Measurements from ENCODE around the gene MTMR12.
"Not testable (repeated sequence)": the region's sequence is repeated elsewhere in the genome, so short reads cannot be mapped to it uniquely, and the experiment has no call there.

Gene MTMR12

DNA sequence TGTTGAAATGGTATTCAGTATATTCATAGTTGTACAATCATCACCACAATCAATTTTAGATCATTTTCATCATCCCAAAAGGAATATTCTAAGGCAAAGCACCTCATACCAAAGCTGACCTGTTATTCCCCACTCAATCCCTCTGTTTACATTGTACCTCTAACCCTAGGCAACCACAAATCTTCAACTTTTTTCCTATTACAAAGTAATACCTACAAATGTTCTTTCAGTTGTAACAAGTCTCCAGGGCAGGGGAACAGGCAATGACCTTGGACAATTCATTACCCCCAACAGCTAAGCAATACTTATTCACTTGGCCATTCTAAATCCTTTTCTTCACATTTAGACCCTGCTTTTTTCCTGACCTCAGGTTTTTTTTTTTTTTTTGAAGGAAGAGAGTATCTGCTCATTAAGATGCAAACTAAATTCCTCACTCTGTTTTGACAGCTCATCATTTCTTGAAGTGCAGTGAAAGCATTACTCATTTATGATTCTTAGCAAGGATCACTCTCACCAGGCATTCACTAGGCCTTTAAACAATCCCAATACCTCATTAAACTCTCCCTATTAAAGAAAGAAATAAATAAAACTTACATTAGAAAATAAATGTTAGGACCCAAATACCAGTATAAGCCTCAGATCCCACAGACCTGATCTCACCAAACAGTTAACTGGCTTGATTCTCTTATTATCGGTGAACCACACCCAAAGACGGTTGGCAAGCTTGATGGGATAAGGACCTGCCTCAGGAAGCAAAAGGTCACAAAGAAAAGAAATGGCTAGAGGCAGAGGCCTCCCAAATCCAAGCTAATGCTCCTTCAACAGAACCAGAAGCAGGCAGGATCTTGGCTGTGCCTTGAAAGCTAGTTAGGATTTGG is 15.3 kb downstream of the MTMR12 start:
- no peak for DNase-seq

DNA sequence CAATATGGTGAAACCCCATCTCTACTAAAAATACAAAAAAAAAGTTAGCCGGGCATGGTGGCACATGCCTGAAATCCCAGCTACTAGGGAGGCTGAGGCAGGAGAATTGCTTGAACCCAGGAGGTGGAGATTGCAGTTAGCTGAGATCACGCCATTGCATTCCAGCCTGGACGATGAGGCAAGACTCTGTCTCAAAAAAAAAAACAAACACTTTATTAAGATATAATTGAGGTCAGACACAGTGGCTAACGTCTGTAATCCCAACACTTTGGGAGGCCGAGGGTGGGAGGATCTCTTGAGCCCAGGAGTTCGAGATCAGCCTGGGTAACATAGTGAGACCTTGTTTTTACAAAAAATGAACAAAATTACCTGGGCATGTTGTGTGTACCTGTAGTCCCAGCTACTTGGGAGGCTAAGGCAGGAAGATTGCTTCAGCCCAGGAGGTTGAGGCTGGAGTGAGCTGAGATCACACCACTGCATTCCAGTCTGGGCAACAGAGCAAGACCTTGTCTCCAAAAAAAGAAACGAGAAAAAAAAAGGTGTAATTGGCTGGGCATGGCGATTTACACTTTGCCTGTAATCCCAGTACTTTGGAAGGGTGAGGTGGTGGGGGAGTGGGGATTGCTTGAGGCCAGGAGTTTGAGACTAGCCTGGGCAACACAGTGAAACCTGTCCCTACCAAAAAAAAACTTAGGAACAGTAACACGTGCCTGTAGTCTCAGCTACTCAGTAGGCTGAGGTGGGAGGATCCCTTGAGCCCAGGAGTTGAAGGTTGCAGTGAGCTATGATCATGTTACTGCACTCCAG is 16.6 kb downstream of the MTMR12 start:
- DNase-seq, result not testable (repeated sequence)

DNA sequence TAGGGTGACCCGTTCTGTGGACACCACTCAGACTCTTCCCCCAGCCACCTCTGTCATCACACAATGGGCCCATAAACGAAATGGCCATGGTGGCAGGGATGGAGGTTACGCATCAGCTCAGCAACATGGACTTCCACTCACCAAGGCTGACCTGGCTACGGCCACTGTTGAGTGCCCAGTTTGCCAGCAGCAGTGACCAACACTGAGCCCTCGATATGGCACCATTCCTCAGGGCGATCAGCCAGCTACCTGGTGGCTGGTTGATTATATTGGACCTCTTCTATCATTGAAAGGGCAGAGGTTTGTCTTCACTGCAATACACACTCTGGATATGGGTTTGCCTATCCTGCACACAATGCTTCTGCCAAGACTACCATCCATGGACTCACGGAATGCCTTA is 21.1 kb downstream of the MTMR12 start:
- DNase-seq, result no peak

DNA sequence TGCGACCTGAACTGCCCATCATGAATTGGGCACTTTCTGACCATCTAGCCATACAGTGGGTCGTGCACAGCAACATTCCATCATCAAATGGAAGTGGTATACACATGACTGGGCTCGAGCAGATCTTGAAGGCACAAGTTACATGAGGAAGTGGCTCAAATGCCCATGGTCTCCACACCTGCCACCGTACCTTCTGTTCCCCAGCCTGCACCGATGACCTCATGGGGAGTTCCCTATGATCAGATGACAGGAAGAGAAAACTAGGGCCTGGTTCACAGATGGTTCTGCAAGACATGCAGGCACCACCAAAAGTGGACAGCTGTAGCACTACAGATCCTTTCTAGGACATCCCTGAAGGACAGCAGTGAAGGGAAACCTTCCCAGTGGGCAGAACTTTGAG is 21.8 kb downstream of the MTMR12 start:
- no peak for DNase-seq

- not testable (repeated sequence) for DNase-seq
Observed at GRCh38 chr5:32290501-32290900, 22.2 kb downstream of the MTMR12 start.

- DNase-seq, result not testable (repeated sequence)
Observed at GRCh38 chr5:32289986-32290385, 22.8 kb downstream of the MTMR12 start.

DNA sequence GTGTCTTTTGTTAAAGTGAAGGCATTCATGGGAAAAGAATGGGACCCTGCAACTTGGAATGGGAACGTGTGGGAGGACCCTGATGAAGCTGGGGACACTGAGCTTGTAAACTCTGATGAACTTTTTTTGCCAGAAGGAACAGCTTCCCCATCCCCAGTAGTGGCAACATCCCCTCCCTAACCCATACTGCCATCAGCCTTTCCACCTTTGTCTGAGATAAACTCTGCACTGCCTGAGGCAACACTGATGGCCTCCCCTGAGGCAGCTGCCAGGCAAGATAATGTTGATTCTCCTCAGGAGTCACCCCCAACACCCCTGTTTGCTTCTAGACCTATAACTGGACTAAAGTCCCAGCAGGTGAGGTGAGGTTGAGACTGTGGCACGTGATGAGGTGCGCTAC is 24.6 kb downstream of the MTMR12 start:
- DNase-seq, result not testable (repeated sequence)

DNA sequence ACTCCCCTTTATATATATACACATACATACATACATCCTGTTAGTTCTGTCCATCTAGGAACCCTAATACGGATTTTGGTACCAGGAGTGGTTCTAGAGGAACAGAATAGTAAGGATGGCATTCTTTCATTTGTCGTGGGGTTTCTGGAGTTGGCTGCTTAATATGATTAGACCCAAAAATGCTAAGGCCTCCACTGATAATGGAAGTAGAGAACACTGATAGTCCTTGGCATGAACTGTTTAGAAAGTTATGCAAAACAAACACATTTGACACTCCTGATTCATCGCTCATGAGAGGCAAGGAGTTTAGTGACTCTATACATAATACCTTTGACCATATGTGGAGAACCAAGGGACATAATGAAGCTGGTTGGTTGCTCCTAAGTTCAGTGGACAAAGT is 25.2 kb downstream of the MTMR12 start:
- DNase-seq, result not testable (repeated sequence)

DNA sequence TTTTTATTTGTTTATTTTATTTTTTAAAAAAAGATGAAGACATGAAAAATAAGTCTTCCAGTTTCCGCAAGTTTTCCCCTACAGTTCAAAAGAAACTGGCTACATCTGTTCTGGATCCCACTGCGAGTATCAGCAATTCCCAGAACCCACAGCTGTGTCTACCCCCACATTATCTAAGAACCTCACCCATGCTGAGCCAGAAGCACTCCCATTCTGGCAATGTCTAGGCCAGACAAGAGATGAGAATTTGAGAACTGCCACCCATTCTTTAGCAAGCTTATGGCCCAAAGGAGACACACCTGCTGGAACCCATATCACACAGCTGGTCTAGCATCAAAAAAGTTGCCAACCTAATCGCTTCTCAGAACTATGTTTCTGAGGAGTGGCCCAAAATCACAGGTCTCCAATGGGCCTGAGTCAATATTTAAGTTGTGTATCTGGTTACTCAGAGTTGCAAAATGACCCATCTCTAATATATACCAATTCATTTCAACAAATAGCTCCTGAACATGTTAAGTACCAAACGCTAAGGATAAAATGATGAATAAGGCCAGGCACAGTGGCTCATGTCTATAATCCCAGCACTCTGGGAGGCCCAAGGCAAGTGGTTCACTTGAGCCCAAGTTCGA is 27.1 kb downstream of the MTMR12 start:
- no peak for DNase-seq

DNA sequence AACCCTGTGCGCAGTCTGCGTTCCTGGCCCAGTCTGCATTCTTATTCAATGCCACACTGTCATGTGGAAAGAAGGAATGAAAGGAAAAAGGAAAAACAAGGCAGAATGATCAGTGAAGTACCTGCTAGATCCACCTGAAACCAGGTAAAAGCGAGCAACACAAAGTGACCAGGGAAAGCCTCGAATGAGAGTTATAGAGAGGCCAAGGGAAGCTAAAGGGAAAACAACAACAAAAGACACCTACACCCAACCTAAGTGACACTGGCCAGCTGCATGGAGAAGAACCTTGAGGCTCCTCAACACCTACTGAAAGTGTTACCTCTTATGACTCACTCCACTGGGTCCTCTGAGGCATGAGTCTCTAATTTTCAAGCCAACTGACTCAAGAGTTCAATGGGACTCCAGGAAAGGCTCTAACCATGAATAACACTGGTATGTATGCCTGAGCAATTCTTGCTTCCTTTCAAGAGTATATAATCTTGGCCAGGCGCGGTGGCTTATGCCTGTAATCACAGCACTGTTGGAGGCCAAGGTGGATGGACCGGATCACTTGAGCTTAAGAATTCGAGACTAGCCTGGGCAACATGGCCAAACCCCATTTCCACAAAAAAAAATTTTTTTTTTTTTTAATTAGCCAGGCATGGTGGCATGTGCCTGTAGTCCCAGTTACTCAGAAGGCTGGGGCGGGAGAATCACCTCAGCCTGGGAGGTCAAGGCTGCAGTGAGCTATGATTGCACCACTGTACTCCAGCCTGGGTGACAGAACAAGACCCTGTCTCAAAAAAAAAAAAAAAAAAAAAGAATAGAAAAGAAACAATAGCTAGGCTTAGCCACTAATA is 29.0 kb downstream of the MTMR12 start:
- peak; percentile 26 for DNase-seq

DNA sequence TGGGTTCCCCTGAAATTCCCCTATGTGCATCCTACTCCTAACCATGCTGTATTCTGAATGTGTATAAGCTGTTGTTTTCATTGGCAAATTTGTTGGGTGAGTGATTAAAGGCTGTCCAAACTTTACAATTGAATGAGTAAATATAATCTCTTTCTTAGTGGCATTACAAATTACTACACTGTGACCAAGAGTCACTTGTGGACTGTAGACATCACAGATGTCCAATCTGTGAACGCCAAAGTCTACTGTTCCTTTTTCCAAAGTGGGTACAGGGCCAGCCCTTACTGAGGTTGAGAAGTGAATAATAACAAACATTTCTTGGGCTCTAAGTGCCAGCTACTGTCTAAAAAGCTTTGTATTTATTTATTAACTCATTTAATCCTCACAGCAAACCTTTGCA is 29.7 kb downstream of the MTMR12 start:
- no peak for DNase-seq

GRCh38 chr5:32282633-32283032 is 30.1 kb downstream of the MTMR12 start:
- DNase-seq, result no peak

DNA sequence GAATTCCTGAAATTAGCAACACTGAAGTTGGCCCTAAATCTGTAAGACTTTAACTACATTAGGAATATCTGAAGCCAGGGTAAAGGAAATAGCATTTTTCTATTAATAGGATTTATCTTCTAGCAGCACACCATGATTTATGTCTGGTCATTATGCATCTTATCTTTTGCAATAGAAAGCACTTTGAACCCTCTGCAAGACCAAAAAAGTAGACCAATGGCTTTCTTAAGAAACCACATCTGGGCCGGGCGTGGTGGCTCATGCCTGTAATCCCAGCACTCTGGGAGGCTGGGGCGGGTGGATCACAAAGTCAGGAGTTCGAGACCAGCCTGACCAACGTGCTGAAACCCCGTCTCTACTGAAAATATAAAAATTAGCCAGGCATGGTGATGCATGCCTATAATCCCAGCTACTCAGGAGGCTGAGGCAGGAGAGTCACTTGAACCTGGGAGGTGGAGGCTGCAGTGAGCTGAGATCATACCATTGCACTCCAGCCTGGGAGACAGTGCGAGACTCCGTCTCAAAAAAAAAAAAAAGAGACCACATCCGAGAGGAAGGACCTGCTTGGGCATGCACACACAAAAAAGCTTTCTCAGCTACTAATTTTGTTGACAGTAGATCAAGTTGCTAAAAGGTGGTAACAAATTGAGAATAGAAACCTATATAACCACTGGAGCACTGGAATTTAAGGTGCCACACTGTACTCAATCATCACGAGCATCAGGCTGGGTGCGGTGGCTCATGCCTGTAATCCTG is 31.2 kb downstream of the MTMR12 start:
- not testable (repeated sequence) for DNase-seq

GRCh38 chr5:32280656-32281081 is 32.1 kb downstream of the MTMR12 start:
- no peak for DNase-seq

GRCh38 chr5:32279786-32280185 is 33.0 kb downstream of the MTMR12 start:
- DNase-seq, result no peak

GRCh38 chr5:32279223-32279622 is 33.5 kb downstream of the MTMR12 start:
- DNase-seq, result no peak

DNA sequence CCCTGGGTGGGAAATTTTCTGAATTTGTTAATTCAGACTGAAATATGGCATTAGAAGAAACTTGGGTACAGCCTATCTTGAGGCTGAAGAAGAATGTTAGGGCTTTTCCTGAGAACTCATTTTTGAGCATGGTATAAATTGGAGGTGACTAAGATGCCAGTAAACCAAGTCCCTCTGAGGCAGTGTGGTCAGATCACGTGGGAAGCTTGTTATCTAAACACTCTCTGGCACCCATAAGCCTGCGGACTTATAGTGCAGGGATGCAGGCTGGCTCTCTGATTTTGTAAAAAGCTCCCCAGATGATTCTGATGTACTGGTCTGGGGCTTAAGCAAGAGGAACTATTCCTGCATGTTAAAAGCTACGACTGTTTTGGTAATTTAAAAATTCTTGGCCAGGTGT is 34.3 kb downstream of the MTMR12 start:
- DNase-seq, result no peak

GRCh38 chr5:32277798-32278197 is 34.9 kb downstream of the MTMR12 start:
- DNase-seq, result no peak

DNA sequence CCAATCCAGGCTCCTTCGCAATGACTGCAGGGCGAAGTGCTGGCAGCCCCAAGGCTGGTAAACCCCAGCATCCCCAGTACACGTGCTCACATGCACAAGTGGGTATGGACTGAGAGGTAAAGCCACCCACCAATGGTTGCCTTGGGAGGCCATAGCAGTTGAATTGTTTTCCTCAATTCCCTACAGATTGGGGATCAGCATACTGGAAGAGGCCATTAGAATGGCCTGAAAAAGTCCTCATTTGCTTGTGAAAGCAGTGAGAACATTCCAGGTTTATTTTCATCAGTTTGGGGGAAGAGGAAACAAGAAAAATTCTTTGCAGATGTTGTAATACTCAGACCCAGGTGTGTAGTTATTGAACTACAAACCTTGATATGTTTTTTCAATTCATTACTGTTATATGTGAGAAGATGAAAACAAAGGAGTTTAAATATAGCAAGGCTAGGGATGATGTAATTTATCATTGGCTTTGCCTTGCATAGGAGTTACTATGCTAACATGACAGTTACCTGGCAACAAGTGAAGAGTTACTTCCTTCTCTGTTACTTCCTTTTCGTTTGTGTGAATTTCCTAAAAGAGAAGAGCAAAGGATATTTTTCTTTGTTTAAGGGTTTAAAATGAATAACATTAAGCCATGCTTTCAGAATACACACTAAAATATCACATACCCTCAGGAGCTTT is 36.4 kb downstream of the MTMR12 start:
- DNase-seq, result peak; percentile 48

GRCh38 chr5:32275396-32275741 is 37.4 kb downstream of the MTMR12 start:
- DNase-seq, result no peak
